Measurements from ENCODE around the gene SMIM14. TPM values are rescaled to one million over a fixed set of nuclear protein-coding genes. Genes with fewer than 3 reads are reported as not detected.
"Not testable (repeated sequence)": the region's sequence is repeated elsewhere in the genome, so short reads cannot be mapped to it uniquely, and the experiment has no call there.

The SMIM14 gene
- total RNA-seq, 1 donor from 2014 or later, result 15.7 TPM

- Histone ChIP-seq H3K36me3 (ENCODE audit: control insufficient read depth in 3 of 3, insufficient read depth in 3 of 3, low read length in 3 of 3) (peaks cover 8 to 23% (median 12%) of the 10 kb centered on the region in 3 donors), H3K9me3 (ENCODE audit: control insufficient read depth in 3 of 3, low read length in 3 of 3) (no peaks in the 10 kb centered on the region), H3K27ac (ENCODE audit: low read depth, low read length) (no peak overlapping the region), H3K4me1 (ENCODE audit: control insufficient read depth in 3 of 3, insufficient read depth in 3 of 3, low read length in 3 of 3) (no peaks in the 10 kb centered on the region), H3K4me3 (ENCODE audit: low read length in 3 of 3) (no peak overlapping the region), H3K27me3 (ENCODE audit: control insufficient read depth in 3 of 3, insufficient read depth in 3 of 3, low read length in 3 of 3) (no peaks in the 10 kb centered on the region), H3K9ac (ENCODE audit: low read depth in 1 of 3, low read length in 3 of 3) (no peak overlapping the region)
Observed at GRCh38 chr4:39514888-39515401, 123.7 kb downstream of the SMIM14 start.

- H3K4me1 ChIP-seq (ENCODE audit: control insufficient read depth in 3 of 3, insufficient read depth in 3 of 3, low read length in 3 of 3); H3K4me3 ChIP-seq (ENCODE audit: low read length in 3 of 3); H3K27ac ChIP-seq (ENCODE audit: low read depth, low read length); H3K9me3 ChIP-seq (ENCODE audit: control insufficient read depth in 3 of 3, low read length in 3 of 3); H3K27me3 ChIP-seq (ENCODE audit: control insufficient read depth in 3 of 3, insufficient read depth in 3 of 3, low read length in 3 of 3); H3K9ac ChIP-seq (ENCODE audit: low read depth in 1 of 3, low read length in 3 of 3): not testable (repeated sequence)
- peaks cover 8 to 29% (median 18%) of the 10 kb centered on the region in 3 donors for H3K36me3 ChIP-seq (ENCODE audit: control insufficient read depth in 3 of 3, insufficient read depth in 3 of 3, low read length in 3 of 3)
Observed at GRCh38 chr4:39514266-39514665, 124.4 kb downstream of the SMIM14 start.

- Histone ChIP-seq H3K4me1 (ENCODE audit: control insufficient read depth in 3 of 3, insufficient read depth in 3 of 3, low read length in 3 of 3) (no peaks in the 10 kb centered on the region), H3K4me3 (ENCODE audit: low read length in 3 of 3) (no peak overlapping the region), H3K27ac (ENCODE audit: low read depth, low read length) (no peak overlapping the region), H3K36me3 (ENCODE audit: control insufficient read depth in 3 of 3, insufficient read depth in 3 of 3, low read length in 3 of 3) (peaks cover 16 to 49% (median 41%) of the 10 kb centered on the region in 3 donors), H3K9ac (ENCODE audit: low read depth in 1 of 3, low read length in 3 of 3) (no peak overlapping the region), H3K27me3 (ENCODE audit: control insufficient read depth in 3 of 3, insufficient read depth in 3 of 3, low read length in 3 of 3) (no peaks in the 10 kb centered on the region), H3K9me3 (ENCODE audit: control insufficient read depth in 3 of 3, low read length in 3 of 3) (no peaks in the 10 kb centered on the region)
Observed at GRCh38 chr4:39510348-39510929, 128.2 kb downstream of the SMIM14 start.

GRCh38 chr4:39505581-39505980, 133.1 kb downstream of the SMIM14 start:
- no peaks in the 10 kb centered on the region for H3K9me3 ChIP-seq (ENCODE audit: control insufficient read depth in 3 of 3, low read length in 3 of 3)
- H3K4me3 ChIP-seq (ENCODE audit: low read length in 3 of 3), result no peak overlapping the region
- H3K27ac ChIP-seq (ENCODE audit: low read depth, low read length), result no peak overlapping the region
- H3K9ac ChIP-seq (ENCODE audit: low read depth in 1 of 3, low read length in 3 of 3), result no peak overlapping the region
- H3K4me1 ChIP-seq (ENCODE audit: control insufficient read depth in 3 of 3, insufficient read depth in 3 of 3, low read length in 3 of 3), result no peaks in the 10 kb centered on the region
- H3K27me3 ChIP-seq (ENCODE audit: control insufficient read depth in 3 of 3, insufficient read depth in 3 of 3, low read length in 3 of 3), result no peaks in the 10 kb centered on the region
- H3K36me3 ChIP-seq (ENCODE audit: control insufficient read depth in 3 of 3, insufficient read depth in 3 of 3, low read length in 3 of 3), result peaks cover 11 to 62% (median 62%) of the 10 kb centered on the region in 3 donors

- Histone ChIP-seq H3K36me3 (ENCODE audit: control insufficient read depth in 3 of 3, insufficient read depth in 3 of 3, low read length in 3 of 3) (peaks cover 7 to 57% (median 52%) of the 10 kb centered on the region in 3 donors), H3K4me3 (ENCODE audit: low read length in 3 of 3) (no peak overlapping the region), H3K27me3 (ENCODE audit: control insufficient read depth in 3 of 3, insufficient read depth in 3 of 3, low read length in 3 of 3) (no peaks in the 10 kb centered on the region), H3K4me1 (ENCODE audit: control insufficient read depth in 3 of 3, insufficient read depth in 3 of 3, low read length in 3 of 3) (no peaks in the 10 kb centered on the region), H3K27ac (ENCODE audit: low read depth, low read length) (no peak overlapping the region), H3K9ac (ENCODE audit: low read depth in 1 of 3, low read length in 3 of 3) (no peak overlapping the region), H3K9me3 (ENCODE audit: control insufficient read depth in 3 of 3, low read length in 3 of 3) (no peaks in the 10 kb centered on the region)
Observed at GRCh38 chr4:39504538-39504937, 134.1 kb downstream of the SMIM14 start.

GRCh38 chr4:39502664-39503035, 136.0 kb downstream of the SMIM14 start:
- not testable (repeated sequence) for H3K9ac ChIP-seq (ENCODE audit: low read depth in 1 of 3, low read length in 3 of 3); H3K4me1 ChIP-seq (ENCODE audit: control insufficient read depth in 3 of 3, insufficient read depth in 3 of 3, low read length in 3 of 3); H3K4me3 ChIP-seq (ENCODE audit: low read length in 3 of 3); H3K9me3 ChIP-seq (ENCODE audit: control insufficient read depth in 3 of 3, low read length in 3 of 3); H3K27me3 ChIP-seq (ENCODE audit: control insufficient read depth in 3 of 3, insufficient read depth in 3 of 3, low read length in 3 of 3)
- Histone ChIP-seq H3K27ac (ENCODE audit: low read depth, low read length) (peak overlapping the region; percentile 47), H3K36me3 (ENCODE audit: control insufficient read depth in 3 of 3, insufficient read depth in 3 of 3, low read length in 3 of 3) (peaks cover 5 to 45% (median 41%) of the 10 kb centered on the region in 3 donors)

- H3K4me1 ChIP-seq (ENCODE audit: control insufficient read depth in 3 of 3, insufficient read depth in 3 of 3, low read length in 3 of 3), result no peaks in the 10 kb centered on the region
- no peak overlapping the region for H3K4me3 ChIP-seq (ENCODE audit: low read length in 3 of 3)
- no peaks in the 10 kb centered on the region for H3K27me3 ChIP-seq (ENCODE audit: control insufficient read depth in 3 of 3, insufficient read depth in 3 of 3, low read length in 3 of 3)
- no peak overlapping the region for H3K9ac ChIP-seq (ENCODE audit: low read depth in 1 of 3, low read length in 3 of 3)
- peaks cover 5 to 45% (median 36%) of the 10 kb centered on the region in 3 donors for H3K36me3 ChIP-seq (ENCODE audit: control insufficient read depth in 3 of 3, insufficient read depth in 3 of 3, low read length in 3 of 3)
- H3K9me3 ChIP-seq (ENCODE audit: control insufficient read depth in 3 of 3, low read length in 3 of 3), result no peaks in the 10 kb centered on the region
- H3K27ac ChIP-seq (ENCODE audit: low read depth, low read length), result peak overlapping the region; percentile 47
Observed at GRCh38 chr4:39502019-39502663, 136.5 kb downstream of the SMIM14 start.

- H3K36me3 ChIP-seq (ENCODE audit: control insufficient read depth in 3 of 3, insufficient read depth in 3 of 3, low read length in 3 of 3), result peaks cover 5 to 17% (median 10%) of the 10 kb centered on the region in 3 donors
- no peaks in the 10 kb centered on the region for H3K9me3 ChIP-seq (ENCODE audit: control insufficient read depth in 3 of 3, low read length in 3 of 3)
- H3K4me1 ChIP-seq (ENCODE audit: control insufficient read depth in 3 of 3, insufficient read depth in 3 of 3, low read length in 3 of 3), result no peaks in the 10 kb centered on the region
- H3K27ac ChIP-seq (ENCODE audit: low read depth, low read length), result no peak overlapping the region
- H3K4me3 ChIP-seq (ENCODE audit: low read length in 3 of 3), result no peak overlapping the region
- no peaks in the 10 kb centered on the region for H3K27me3 ChIP-seq (ENCODE audit: control insufficient read depth in 3 of 3, insufficient read depth in 3 of 3, low read length in 3 of 3)
- H3K9ac ChIP-seq (ENCODE audit: low read depth in 1 of 3, low read length in 3 of 3), result no peak overlapping the region
Observed at GRCh38 chr4:39498727-39499020, 140.0 kb downstream of the SMIM14 start.

GRCh38 chr4:39497909-39498726, 140.5 kb downstream of the SMIM14 start:
- Histone ChIP-seq H3K9ac (ENCODE audit: low read depth in 1 of 3, low read length in 3 of 3) (no peak overlapping the region), H3K4me3 (ENCODE audit: low read length in 3 of 3) (no peak overlapping the region), H3K4me1 (ENCODE audit: control insufficient read depth in 3 of 3, insufficient read depth in 3 of 3, low read length in 3 of 3) (no peaks in the 10 kb centered on the region), H3K36me3 (ENCODE audit: control insufficient read depth in 3 of 3, insufficient read depth in 3 of 3, low read length in 3 of 3) (peaks cover 5 to 12% (median 7%) of the 10 kb centered on the region in 3 donors), H3K27ac (ENCODE audit: low read depth, low read length) (no peak overlapping the region), H3K9me3 (ENCODE audit: control insufficient read depth in 3 of 3, low read length in 3 of 3) (no peaks in the 10 kb centered on the region), H3K27me3 (ENCODE audit: control insufficient read depth in 3 of 3, insufficient read depth in 3 of 3, low read length in 3 of 3) (no peaks in the 10 kb centered on the region)
